ENCODE results near the gene MARVELD2.
"Not testable (repeated sequence)": the region's sequence is repeated elsewhere in the genome, so short reads cannot be mapped to it uniquely, and the experiment has no call there.

Gene MARVELD2

GRCh38 chr5:69450116-69450515 is 35.2 kb downstream of the MARVELD2 start:
- DNase-seq (ENCODE audit: low spot score) = no peak

- not testable (repeated sequence) for DNase-seq (ENCODE audit: low spot score)
Observed at GRCh38 chr5:69450527-69450926, 35.6 kb downstream of the MARVELD2 start.

- no peak for DNase-seq (ENCODE audit: low spot score)
Observed at GRCh38 chr5:69451941-69452647, 37.2 kb downstream of the MARVELD2 start.

GRCh38 chr5:69453487-69453886 is 38.6 kb downstream of the MARVELD2 start:
- not testable (repeated sequence) for DNase-seq (ENCODE audit: low spot score)

GRCh38 chr5:69454460-69455249 is 39.7 kb downstream of the MARVELD2 start:
- DNase-seq (ENCODE audit: low spot score) = no peak

- DNase-seq (ENCODE audit: low spot score) = not testable (repeated sequence)
Observed at GRCh38 chr5:69455428-69455988, 40.6 kb downstream of the MARVELD2 start.

- no peak for DNase-seq (ENCODE audit: low spot score)
Observed at GRCh38 chr5:69462170-69462569, 47.3 kb downstream of the MARVELD2 start.

- not testable (repeated sequence) for DNase-seq (ENCODE audit: low spot score)
Observed at GRCh38 chr5:69466375-69466774, 51.5 kb downstream of the MARVELD2 start.

- no peak for DNase-seq (ENCODE audit: low spot score)
Observed at GRCh38 chr5:69467442-69468225, 52.7 kb downstream of the MARVELD2 start.

GRCh38 chr5:69468631-69469030 is 53.7 kb downstream of the MARVELD2 start:
- no peak for DNase-seq (ENCODE audit: low spot score)

GRCh38 chr5:69471516-69471915 is 56.6 kb downstream of the MARVELD2 start:
- DNase-seq (ENCODE audit: low spot score) = not testable (repeated sequence)

GRCh38 chr5:69472535-69473143 is 57.7 kb downstream of the MARVELD2 start:
- DNase-seq (ENCODE audit: low spot score) = not testable (repeated sequence)

GRCh38 chr5:69477170-69477569 is 62.3 kb downstream of the MARVELD2 start:
- DNase-seq (ENCODE audit: low spot score) = no peak

GRCh38 chr5:69478296-69478695 is 63.4 kb downstream of the MARVELD2 start:
- DNase-seq (ENCODE audit: low spot score) = not testable (repeated sequence)

- DNase-seq (ENCODE audit: low spot score) = no peak
Observed at GRCh38 chr5:69484891-69485290, 70.0 kb downstream of the MARVELD2 start.

- no peak for DNase-seq (ENCODE audit: low spot score)
Observed at GRCh38 chr5:69485471-69485870, 70.6 kb downstream of the MARVELD2 start.

- DNase-seq (ENCODE audit: low spot score) = no peak
Observed at GRCh38 chr5:69489246-69489645, 74.3 kb downstream of the MARVELD2 start.

- DNase-seq (ENCODE audit: low spot score) = no peak
Observed at GRCh38 chr5:69491027-69491426, 76.1 kb downstream of the MARVELD2 start.

GRCh38 chr5:69491838-69492390 is 77.0 kb downstream of the MARVELD2 start:
- no peak for DNase-seq (ENCODE audit: low spot score)

GRCh38 chr5:69492391-69492922 is 77.5 kb downstream of the MARVELD2 start, which contains the start of gene OCLN:
Gene OCLN (plus strand): TSS chr5:69492790. CDS start chr5:69504245, 11,455 bp downstream.
- DNase-seq (ENCODE audit: low spot score) = no peak

- no peak for DNase-seq (ENCODE audit: low spot score)
Observed at GRCh38 chr5:69492923-69493395, 78.0 kb downstream of the MARVELD2 start.

All from CD4-positive, alpha-beta T cell treated with Interleukin-15 for 4 hours (primary cell).